Activated CD8-positive, alpha-beta T cell treated with anti-CD3 and anti-CD28 coated beads, Interleukin-2, amount 10 ng/mL, durations not matched to agents 7 days and 5 days (primary cell): ENCODE data around the gene AXIN1. TPM values are rescaled to one million over a fixed set of nuclear protein-coding genes. Genes with fewer than 3 reads are reported as not detected.

ENCODE experiments used
- ATAC-seq: fragments of 150-1000 bp; cut with Tn5 transposase; one replicate; pipeline ENCODE4 v1.10.0; 2021; ENCODE audit warnings: moderate library complexity
- CTCF ChIA-PET: fragments of 350-600 bp; sonication (Branson Sonifier 250); formaldehyde crosslinking; loops from one replicate; lab custom pipeline; 2021; ENCODE audit warnings: antibody characterized with exemption; lab: Charles Lee
- POLR2A ChIA-PET: fragments of 350-600 bp; sonication (Branson Sonifier 250); formaldehyde crosslinking; loops from one replicate; lab custom pipeline; 2021; ENCODE audit warnings: antibody characterized with exemption; lab: Charles Lee
- DNase-seq: peaks from one replicate; pipeline ENCODE4 v3.0.0-alpha.2; 2020
- H3K27ac Mint-ChIP-seq: one replicate; pipeline ENCODE4 v1.8.0; 2021; ENCODE audit warnings: mild to moderate bottlenecking, mixed read lengths
- H3K27me3 Mint-ChIP-seq: one replicate; pipeline ENCODE4 v1.8.0; 2021; ENCODE audit warnings: low read depth, mixed read lengths
- H3K36me3 Mint-ChIP-seq: one replicate; pipeline ENCODE4 v1.8.0; 2021; ENCODE audit warnings: low read depth, mixed read lengths
- H3K4me1 Mint-ChIP-seq: one replicate; pipeline ENCODE4 v1.8.0; 2021; ENCODE audit warnings: low read depth, mixed read lengths
- H3K4me3 Mint-ChIP-seq: one replicate; pipeline ENCODE4 v1.8.0; 2021; ENCODE audit warnings: mild to moderate bottlenecking, mixed read lengths
- H3K9me3 Mint-ChIP-seq: one replicate; pipeline ENCODE4 v1.8.0; 2022; ENCODE audit warnings: mixed read lengths; ENCODE audit not compliant: insufficient read depth
- total RNA-seq, 2 experiments: library from RNA; stranded (reverse); gene quantifications; one replicate each; pipeline ENCODE4 v1.2.3, GENCODE V29; 2021

AXIN1 gene
- total RNA-seq, 2 experiments from 2014 or later, result 25.1 to 26.1 TPM

DNA sequence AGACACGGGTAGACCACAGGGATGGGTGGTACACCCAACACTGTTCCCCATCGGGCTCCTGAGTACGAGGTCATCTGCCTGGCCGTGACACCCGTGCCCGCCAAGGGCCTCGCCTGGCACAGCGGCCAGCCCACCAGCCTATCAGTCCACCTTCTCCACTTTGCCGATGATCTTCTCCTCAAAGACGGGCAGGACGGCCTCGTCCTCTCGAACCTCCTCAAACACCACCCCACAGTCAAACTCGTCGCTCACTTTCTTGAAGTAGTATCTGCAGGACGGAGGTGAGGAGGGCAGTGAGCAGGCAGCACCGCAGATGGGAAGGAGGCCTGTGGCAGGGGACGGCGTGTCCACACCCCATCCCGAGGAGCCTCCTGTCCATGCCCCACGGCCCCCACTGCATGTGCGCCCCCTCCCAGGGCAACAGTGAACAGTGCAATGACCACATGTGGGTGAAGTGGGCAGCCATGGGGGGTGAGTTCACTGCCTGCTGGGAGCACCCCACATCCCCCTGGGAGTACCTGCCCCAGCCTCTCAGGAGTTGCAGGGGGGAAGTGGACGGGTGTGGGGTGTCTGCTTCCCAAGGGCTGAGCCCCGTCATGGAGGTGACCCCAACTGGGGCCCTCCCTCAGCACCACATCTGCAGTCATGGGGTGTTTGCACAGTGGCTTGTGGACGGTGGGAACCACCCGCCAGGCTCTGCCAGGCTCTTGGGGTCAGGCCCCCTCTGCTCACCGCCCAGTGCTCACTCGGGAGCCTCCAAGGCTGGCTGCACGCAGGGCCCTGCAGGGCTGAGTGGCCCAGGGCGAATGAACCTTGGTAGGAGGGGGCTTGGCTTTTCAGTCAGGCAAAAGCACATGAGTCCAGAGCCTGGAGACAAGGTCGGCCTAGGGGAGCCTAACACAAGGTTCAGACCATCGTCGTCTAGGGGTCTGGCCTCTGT is 64.3 kb downstream of the AXIN1 start:
- no peaks in the 10 kb centered on the region for H3K9me3 Mint-ChIP-seq
- DNase-seq (no peak), ATAC-seq (no peak)
- POLR2A ChIA-PET, result no interaction called here
- no peaks in the 10 kb centered on the region for H3K27me3 Mint-ChIP-seq
- peaks cover 17% of the 10 kb centered on the region for H3K36me3 Mint-ChIP-seq
- H3K4me3 Mint-ChIP-seq, result no peak overlapping the region
- CTCF ChIA-PET, result no interaction called here
- no peaks in the 10 kb centered on the region for H3K4me1 Mint-ChIP-seq
- no peak overlapping the region for H3K27ac Mint-ChIP-seq

DNA sequence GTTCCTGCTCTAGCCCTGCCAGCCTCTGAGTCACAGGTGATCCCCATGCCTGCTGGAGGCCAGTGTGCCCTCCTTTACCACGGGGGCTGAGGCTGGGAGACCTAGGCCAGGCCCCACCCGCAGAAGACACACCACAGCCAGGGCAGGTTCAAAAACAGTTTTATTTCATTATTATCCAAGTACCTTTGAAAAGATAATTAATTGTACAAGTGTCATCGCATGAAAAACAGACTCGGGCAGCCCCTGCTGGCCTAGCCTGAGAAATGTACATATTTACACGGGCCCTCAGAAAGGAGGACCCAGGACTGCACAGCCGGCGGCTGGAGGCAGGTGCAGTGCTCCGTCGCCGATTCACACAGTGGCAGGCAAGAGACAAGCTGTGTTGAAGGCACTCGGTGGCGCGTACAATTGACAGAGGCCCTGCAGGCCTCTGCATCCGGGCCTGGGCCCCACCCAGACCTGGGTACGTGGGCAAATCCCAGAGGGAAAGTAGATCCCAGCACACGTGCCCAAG is 65.2 kb downstream of the AXIN1 start:
- POLR2A ChIA-PET, result no interaction called here
- no peaks in the 10 kb centered on the region for H3K4me1 Mint-ChIP-seq
- no peak overlapping the region for H3K4me3 Mint-ChIP-seq
- CTCF ChIA-PET, result no interaction called here
- H3K36me3 Mint-ChIP-seq, result peaks cover 13% of the 10 kb centered on the region
- no peaks in the 10 kb centered on the region for H3K9me3 Mint-ChIP-seq
- ATAC-seq (no peak), DNase-seq (no peak)
- H3K27me3 Mint-ChIP-seq, result no peaks in the 10 kb centered on the region
- no peak overlapping the region for H3K27ac Mint-ChIP-seq

DNA sequence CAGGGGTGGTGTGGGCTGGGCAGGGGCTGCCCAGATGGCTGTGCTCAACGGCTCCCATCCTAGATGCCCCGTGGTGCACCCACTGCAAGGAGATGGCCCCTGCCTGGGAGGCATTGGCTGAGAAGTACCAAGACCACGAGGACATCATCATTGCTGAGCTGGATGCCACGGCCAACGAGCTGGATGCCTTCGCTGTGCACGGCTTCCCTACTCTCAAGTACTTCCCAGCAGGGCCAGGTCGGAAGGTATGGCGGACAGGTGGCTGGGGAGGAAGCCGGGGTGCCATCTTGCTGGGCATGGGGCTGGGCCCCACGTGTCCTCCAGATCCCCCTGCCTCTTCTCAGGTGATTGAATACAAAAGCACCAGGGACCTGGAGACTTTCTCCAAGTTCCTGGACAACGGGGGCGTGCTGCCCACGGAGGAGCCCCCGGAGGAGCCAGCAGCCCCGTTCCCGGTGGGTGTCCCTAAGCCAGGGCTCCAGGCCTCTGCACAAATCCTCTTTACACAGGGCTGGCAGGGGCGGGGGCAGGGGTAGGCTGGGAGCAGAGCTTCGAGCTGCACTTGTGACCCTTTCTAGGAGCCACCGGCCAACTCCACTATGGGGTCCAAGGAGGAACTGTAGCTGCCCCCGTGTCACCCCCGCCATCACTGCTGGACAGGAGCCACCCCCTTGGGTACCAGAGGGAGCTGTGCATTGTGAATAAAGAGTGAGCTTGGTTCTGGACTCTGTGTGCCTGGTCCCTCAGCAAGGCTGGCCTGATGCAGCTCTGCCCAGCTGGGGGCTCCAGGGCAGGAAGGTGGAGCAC is 65.8 kb downstream of the AXIN1 start:
- no peak for ATAC-seq
- Mint-ChIP-seq H3K27ac (no peak overlapping the region), H3K36me3 (peaks cover 12% of the 10 kb centered on the region)

DNA sequence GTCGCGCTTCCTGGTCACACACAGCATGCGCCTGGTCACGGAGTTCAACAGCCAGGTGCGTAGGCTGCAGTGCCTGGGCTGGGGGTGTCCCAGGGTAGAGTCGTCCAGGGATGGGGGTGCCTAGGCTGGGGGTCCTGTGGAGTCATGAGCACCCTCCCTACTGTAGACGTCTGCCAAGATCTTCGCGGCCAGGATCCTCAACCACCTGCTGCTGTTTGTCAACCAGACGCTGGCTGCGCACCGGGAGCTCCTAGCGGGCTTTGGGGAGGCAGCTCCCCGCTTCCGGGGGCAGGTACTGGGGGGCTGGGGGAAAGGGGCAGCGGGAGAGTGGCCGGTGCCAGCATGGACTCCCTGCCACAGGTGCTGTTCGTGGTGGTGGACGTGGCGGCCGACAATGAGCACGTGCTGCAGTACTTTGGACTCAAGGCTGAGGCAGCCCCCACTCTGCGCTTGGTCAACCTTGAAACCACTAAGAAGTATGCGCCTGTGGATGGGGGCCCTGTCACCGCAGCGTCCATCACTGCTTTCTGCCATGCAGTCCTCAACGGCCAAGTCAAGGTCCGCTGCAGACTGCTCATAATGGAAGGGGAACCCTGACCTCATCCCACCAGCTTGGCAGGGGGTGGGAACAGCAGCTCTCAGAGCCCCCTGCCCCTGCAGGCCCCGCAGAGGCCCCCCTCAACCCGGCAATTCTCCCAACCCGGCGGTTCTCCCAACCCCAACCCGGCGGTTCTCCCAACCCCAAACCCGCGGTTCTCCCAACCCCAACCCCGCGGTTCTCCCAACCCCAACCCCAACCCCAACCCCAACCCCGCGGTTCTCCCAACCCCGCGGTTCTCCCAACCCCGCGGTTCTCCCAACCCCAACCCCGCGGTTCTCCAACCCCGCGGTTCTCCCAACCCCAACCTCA is 67.1 kb downstream of the AXIN1 start:
- Mint-ChIP-seq H3K9me3 (no peaks in the 10 kb centered on the region), H3K36me3 (peaks cover 7% of the 10 kb centered on the region), H3K4me3 (no peak overlapping the region), H3K27me3 (no peaks in the 10 kb centered on the region), H3K4me1 (no peaks in the 10 kb centered on the region), H3K27ac (no peak overlapping the region)
- POLR2A ChIA-PET, result no interaction called here
- ATAC-seq (no peak), DNase-seq (no peak)
- CTCF ChIA-PET, result no interaction called here

More for the DNA sequence above, 65.8 kb downstream of the AXIN1 start:
- DNase-seq, result no peak
- Mint-ChIP-seq H3K27me3 (no peaks in the 10 kb centered on the region), H3K9me3 (no peaks in the 10 kb centered on the region), H3K4me3 (no peak overlapping the region), H3K4me1 (no peaks in the 10 kb centered on the region)
- ChIA-PET CTCF (no interaction called here), POLR2A (no interaction called here)

DNA sequence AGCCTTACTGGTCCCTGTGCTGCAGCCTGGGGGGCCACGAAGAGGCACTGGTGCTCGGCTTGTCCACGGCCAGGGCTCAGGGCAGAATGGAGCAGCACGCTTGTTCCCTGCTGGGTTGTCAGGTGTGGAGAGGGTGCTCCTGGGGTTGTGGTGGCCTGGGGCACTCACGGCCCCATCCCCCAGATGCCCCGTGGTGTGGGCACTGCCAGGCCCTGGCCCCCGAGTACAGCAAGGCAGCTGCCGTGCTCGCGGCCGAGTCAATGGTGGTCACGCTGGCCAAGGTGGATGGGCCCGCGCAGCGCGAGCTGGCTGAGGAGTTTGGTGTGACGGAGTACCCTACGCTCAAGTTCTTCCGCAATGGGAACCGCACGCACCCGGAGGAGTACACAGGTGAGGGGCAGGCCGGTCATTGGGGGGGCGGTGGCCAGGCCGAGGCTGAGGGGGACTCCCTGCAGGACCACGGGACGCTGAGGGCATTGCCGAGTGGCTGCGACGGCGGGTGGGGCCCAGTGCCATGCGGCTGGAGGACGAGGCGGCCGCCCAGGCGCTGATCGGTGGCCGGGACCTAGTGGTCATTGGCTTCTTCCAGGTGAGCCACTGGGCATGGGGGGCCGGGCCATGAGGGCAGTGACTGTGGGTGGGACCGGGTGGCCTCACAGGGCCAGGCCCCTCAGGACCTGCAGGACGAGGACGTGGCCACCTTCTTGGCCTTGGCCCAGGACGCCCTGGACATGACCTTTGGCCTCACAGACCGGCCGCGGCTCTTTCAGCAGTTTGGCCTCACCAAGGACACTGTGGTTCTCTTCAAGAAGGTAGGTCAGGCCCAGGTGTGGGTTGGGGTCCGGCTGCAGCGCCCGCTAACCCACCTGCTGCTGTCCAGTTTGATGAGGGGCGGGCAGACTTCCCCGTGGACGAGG is 68.1 kb downstream of the AXIN1 start:
- H3K9me3 Mint-ChIP-seq, result no peaks in the 10 kb centered on the region
- DNase-seq (no peak), ATAC-seq (no peak)
- no peak overlapping the region for H3K4me3 Mint-ChIP-seq
- CTCF ChIA-PET, result no interaction called here
- no peak overlapping the region for H3K27ac Mint-ChIP-seq
- peaks cover 7% of the 10 kb centered on the region for H3K36me3 Mint-ChIP-seq
- H3K4me1 Mint-ChIP-seq, result no peaks in the 10 kb centered on the region
- no peaks in the 10 kb centered on the region for H3K27me3 Mint-ChIP-seq
- POLR2A ChIA-PET, result no interaction called here

DNA sequence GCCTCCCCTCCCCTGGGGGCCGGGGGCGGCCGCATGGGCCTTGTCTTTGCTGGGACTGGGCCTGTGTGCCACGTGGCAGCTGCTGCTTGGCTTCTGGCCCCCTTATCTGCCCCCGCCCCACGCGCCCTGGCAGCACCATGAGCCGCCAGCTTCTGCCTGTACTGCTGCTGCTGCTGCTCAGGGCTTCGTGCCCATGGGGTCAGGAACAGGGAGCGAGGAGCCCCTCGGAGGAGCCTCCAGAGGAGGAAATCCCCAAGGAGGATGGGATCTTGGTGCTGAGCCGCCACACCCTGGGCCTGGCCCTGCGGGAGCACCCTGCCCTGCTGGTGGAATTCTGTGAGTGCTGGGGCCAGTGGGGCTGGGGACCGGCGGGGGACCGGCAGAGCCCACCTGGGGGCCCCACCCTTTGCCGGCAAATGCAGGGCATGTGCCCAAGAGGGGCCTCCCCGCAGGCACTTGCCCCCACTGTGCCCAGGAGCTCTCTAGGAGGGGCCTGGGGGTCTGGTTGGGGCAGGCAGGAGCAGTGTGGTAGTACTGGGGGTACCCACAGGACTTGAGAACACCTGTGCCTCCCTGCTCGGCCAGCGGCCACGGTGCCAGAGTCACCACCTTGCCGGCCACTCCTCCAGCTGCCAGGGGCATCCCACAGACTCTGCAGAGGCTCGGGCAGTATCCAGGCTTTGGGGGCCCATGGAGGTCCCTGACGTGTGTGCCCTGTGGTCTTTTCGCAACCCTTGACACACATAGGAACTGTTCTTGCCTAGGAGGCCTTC is 69.3 kb downstream of the AXIN1 start, which contains the start of gene PDIA2:
Gene PDIA2 (plus strand): TSS at position 132 of the 773 bp plus-strand sequence. CDS start 6 bp downstream, at position 138.
- peaks cover 7% of the 10 kb centered on the region for H3K36me3 Mint-ChIP-seq
- H3K4me1 Mint-ChIP-seq, result peaks cover 7% of the 10 kb centered on the region
- ATAC-seq (no peak), DNase-seq (no peak)
- no peak within 1 kb of the TSS for H3K27ac Mint-ChIP-seq
- H3K9me3 Mint-ChIP-seq, result no peaks in the 10 kb centered on the region
- CTCF ChIA-PET, result no interaction called here
- H3K27me3 Mint-ChIP-seq, result peaks cover 7% of the 10 kb centered on the region
- POLR2A ChIA-PET, result no interaction called here
- no peak within 1 kb of the TSS for H3K4me3 Mint-ChIP-seq

DNA sequence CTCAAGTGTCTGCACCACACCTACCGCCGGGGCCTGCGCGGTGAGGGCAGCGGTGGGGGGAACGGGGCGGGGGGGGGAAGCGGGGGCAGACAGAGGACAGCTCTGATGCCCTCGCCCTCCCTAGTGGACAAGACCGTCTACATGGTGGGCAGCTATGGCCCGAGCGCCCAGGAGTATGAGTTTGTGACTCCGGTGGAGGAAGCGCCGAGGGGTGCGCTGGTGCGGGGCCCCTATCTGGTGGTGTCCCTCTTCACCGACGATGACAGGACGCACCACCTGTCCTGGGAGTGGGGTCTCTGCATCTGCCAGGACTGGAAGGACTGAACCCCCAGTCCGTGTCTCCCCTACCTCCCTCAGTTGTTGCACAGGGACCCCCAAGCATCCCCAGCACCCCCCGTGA is 70.0 kb downstream of the AXIN1 start:
- no peak overlapping the region for H3K4me3 Mint-ChIP-seq
- DNase-seq, result no peak
- ATAC-seq, result no peak
- H3K27ac Mint-ChIP-seq, result no peak overlapping the region
- CTCF ChIA-PET, result no interaction called here
- H3K4me1 Mint-ChIP-seq, result peaks cover 7% of the 10 kb centered on the region
- no peaks in the 10 kb centered on the region for H3K9me3 Mint-ChIP-seq
- POLR2A ChIA-PET, result no interaction called here
- H3K27me3 Mint-ChIP-seq, result peaks cover 7% of the 10 kb centered on the region
- H3K36me3 Mint-ChIP-seq, result peaks cover 3% of the 10 kb centered on the region

DNA sequence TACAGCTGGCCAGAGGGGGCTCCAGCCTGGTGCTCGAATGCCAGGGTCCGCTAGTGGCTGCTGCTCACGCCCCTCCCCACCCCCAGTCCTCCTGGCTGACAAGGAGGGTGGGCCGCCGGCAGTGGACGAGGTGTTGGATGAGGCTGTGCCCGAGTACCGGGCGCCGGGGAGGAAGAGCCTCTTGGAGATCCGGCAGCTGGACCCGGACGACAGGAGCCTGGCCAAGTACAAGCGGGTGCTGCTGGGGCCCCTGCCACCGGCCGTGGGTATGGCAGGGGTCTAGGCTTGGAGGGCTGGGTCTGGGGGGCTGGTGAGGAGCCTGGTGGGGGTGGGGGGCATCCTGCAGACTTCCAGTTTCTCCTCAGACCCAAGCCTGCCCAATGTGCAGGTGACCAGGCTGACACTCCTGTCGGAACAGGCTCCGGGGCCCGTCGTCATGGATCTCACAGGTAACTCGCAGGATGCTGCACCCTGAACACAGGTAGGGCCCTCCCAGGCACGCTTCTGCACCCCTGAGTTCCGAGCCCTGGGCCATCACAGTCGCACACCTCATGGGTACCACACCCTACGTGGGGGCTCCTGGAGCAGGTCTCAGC is 70.8 kb downstream of the AXIN1 start:
- no peak for ATAC-seq
- H3K36me3 Mint-ChIP-seq, result peaks cover 3% of the 10 kb centered on the region
- no peaks in the 10 kb centered on the region for H3K9me3 Mint-ChIP-seq
- no peak overlapping the region for H3K4me3 Mint-ChIP-seq
- no peak overlapping the region for H3K27ac Mint-ChIP-seq
- DNase-seq, result no peak
- peaks cover 14% of the 10 kb centered on the region for H3K27me3 Mint-ChIP-seq
- peaks cover 7% of the 10 kb centered on the region for H3K4me1 Mint-ChIP-seq
- POLR2A ChIA-PET, result no interaction called here
- CTCF ChIA-PET, result no interaction called here

DNA sequence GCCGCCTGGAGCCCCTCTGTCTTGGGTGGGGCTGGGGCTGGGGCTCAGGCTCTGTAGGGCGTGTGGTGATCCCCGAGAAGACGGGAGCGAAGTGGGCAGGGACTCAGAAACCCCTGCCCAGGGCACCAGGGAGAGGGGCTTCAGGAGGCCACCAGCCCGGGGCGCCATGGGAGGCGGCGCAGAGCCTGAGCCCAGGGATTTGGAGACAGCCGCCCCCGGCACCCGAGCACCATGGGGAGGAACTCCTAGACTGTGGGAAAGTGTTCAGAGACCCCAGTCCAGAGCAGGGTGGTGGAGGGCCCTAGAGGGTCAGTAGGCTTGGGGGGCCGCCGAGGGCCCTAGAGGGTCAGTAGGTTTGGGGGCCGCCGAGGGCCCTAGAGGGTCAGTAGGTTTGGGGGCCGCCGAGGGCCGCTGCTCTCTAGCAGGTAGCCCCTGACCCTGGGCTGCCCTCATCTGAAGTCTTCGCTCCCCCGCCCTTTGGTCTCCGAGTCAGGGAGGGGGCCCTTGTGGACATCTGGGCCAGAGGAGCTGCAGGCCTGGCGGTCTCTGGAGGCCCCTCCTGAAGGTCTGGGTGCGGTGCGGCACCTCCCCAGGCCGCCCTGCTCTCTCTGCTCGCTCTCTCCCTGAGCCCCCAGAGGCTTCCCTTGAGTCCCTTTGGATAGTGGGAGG is 71.4 kb downstream of the AXIN1 start:
- Mint-ChIP-seq H3K4me3 (no peak overlapping the region), H3K36me3 (no peaks in the 10 kb centered on the region), H3K4me1 (peaks cover 9% of the 10 kb centered on the region), H3K27me3 (peaks cover 19% of the 10 kb centered on the region), H3K9me3 (no peaks in the 10 kb centered on the region), H3K27ac (no peak overlapping the region)
- DNase-seq (no peak), ATAC-seq (no peak)
- POLR2A ChIA-PET, result no interaction called here
- CTCF ChIA-PET, result no interaction called here
